Esophagus muscularis mucosa (tissue), 4 donors: Measurements from ENCODE around the gene SGSM2. TPM values are rescaled to one million over a fixed set of nuclear protein-coding genes. Genes with fewer than 3 reads are reported as not detected.

ENCODE experiments used
- DNase-seq: peaks from one replicate; pipeline ENCODE4 v3.0.0-alpha.2; 2017; ENCODE audit errors: extremely low spot score
- H3K27ac ChIP-seq, 4 donors: fragments of 200-600 bp; sonication (generic); replicated peaks in 1 of 4; 1 replicate in 3 of 4; 2 replicates in 1 of 4; pipeline ENCODE4 v1.5.1; 2016 to 2019; ENCODE audit warnings: mild to moderate bottlenecking in 1 of 4
- H3K27me3 ChIP-seq, 4 donors: fragments of 200-600 bp; sonication (generic); one replicate each; pipeline versions ENCODE4 v1.5.1 to v1.6.0; 2016 to 2019
- H3K36me3 ChIP-seq, 4 donors: fragments of 200-600 bp; sonication (generic); one replicate each; pipeline ENCODE4 v1.5.1; 2016 to 2019
- H3K4me1 ChIP-seq, 4 donors: fragments of 200-600 bp; sonication (generic); one replicate each; pipeline ENCODE4 v1.5.1; 2016 to 2019
- H3K4me3 ChIP-seq, 4 donors: fragments of 200-600 bp; sonication (generic); 1 replicate in 2 of 4; 2 replicates in 2 of 4; pipeline ENCODE4 v1.5.1; 2016 to 2019; ENCODE audit warnings: mild to moderate bottlenecking in 4 of 4, moderate library complexity in 1 of 4
- H3K9me3 ChIP-seq, 4 donors: fragments of 200-600 bp; sonication (generic); 1 replicate in 3 of 4; 2 replicates in 1 of 4; pipeline ENCODE4 v1.5.1; 2016 to 2019
- EP300 ChIP-seq: sonication (generic); formaldehyde crosslinking; IDR thresholded peaks from one replicate; pipeline ENCODE4 v1.6.1; 2017; ENCODE audit warnings: antibody characterized with exemption
- POLR2A ChIP-seq: fragments of 450-650 bp; IDR thresholded peaks from one replicate; pipeline ENCODE4 v1.6.1; 2017; ENCODE audit warnings: antibody characterized with exemption, moderate library complexity, mild to moderate bottlenecking, low read depth
- POLR2AphosphoS5 ChIP-seq, 2 donors: sonication (generic); formaldehyde crosslinking; IDR thresholded peaks; one replicate each; pipeline ENCODE4 v1.6.1; 2017; ENCODE audit warnings: antibody characterized with exemption in 2 of 2
- WGBS: methylation state at CpG from one replicate; pipeline ENCODE4 v1.1.5; 2018; 5-methylcytosine and 5-hydroxymethylcytosine counted together
- intact Hi-C: fragments of 100-400 bp; cut with DNase I; formaldehyde crosslinking; loops from one replicate; pipeline ENCODE4 v1.15.1; 2023
- total RNA-seq, 4 donors: library from RNA; depleted of rRNA; stranded (reverse); fragments of >200 nt; gene quantifications; one replicate each; pipeline versions ENCODE4 v1.1.0 to v1.2.1, GENCODE V29; 2016
- TF ChIP-seq, protein P1 (sequence below), 3 experiments: fragments of 200-600 bp in 2 of 3; fragments of 450-650 bp in 1 of 3; sonication (generic) in 2 of 3; IDR thresholded peaks; one replicate each; pipeline ENCODE4 v1.5.1; 2017 to 2019; ENCODE audit warnings: antibody characterized with exemption in 3 of 3, mild to moderate bottlenecking in 2 of 3, moderate library complexity in 1 of 3

The SGSM2 gene
- total RNA-seq, 4 donors from 2014 or later = 32.0 to 72.2 (median 37.8) TPM

DNA sequence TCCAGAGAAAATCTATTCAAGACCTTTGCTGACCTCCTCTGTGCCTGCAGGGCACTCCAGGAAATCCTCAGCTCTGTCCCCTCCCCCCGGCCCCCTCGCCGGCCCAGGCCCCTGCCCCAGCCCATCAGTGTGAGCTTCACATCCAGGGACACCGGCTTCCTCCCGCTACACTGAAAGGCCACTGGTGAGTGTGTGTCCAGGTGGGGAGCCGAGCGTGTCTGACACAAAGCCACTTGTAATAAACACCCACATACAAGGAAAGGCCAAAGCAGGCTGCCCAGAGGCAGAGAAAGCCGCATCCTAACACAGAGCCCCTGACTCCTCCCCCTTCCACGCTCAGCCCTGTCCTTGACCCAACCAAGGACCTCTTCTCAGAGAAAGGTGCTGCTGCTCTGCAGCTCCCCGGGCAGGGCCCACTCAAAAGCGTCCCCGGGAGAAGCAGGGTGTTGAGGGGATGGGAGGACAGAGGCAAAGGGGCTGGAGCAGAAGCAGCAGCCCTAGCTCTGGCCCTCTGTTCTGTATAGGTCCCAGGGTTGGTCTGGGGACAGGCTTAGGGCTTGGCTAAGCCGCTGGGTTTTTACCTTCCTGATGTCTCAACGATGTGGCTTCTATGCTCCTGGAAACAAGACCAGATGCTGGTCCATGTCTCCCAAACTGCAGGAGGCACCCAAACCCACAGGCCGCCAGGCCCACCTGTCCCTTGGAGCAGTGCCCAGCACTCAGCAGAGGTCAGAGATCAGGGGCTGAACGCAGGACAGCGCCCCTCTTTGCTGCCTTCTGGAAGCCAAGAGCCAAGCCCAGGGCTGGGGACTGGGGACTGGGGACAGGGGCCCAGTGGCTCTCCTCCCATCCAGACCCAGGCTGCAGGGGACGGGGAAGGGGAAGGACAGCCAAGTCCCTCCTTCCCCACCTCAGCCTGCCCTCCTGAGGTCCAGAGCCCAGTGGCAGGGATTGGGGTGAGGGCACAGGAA, 48.2 kb downstream of the SGSM2 start:
- TF ChIP-seq POLR2AphosphoS5 (IDR thresholded peaks at IDR 0.05) (no peak), POLR2A (no peak), EP300 (no peak)
- TF ChIP-seq, protein P1, sequence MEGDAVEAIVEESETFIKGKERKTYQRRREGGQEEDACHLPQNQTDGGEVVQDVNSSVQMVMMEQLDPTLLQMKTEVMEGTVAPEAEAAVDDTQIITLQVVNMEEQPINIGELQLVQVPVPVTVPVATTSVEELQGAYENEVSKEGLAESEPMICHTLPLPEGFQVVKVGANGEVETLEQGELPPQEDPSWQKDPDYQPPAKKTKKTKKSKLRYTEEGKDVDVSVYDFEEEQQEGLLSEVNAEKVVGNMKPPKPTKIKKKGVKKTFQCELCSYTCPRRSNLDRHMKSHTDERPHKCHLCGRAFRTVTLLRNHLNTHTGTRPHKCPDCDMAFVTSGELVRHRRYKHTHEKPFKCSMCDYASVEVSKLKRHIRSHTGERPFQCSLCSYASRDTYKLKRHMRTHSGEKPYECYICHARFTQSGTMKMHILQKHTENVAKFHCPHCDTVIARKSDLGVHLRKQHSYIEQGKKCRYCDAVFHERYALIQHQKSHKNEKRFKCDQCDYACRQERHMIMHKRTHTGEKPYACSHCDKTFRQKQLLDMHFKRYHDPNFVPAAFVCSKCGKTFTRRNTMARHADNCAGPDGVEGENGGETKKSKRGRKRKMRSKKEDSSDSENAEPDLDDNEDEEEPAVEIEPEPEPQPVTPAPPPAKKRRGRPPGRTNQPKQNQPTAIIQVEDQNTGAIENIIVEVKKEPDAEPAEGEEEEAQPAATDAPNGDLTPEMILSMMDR (IDR thresholded peaks at IDR 0.05) = no peak
- no peak for DNase-seq
- no peak overlapping the region for H3K4me3 ChIP-seq
- H3K36me3 ChIP-seq = peaks cover 6 to 59% (median 46%) of the 10 kb centered on the region in 4 donors
- H3K4me1 ChIP-seq = peaks cover 12 to 82% (median 53%) of the 10 kb centered on the region in 4 donors
- 52% methylated on average over 11 of the region's 18 CpGs for WGBS
- H3K27me3 ChIP-seq = no peaks in the 10 kb centered on the region
- peak overlapping the region in 2 of 4 donors; percentile 8 to 20 for H3K27ac ChIP-seq
- H3K9me3 ChIP-seq = no peaks in the 10 kb centered on the region
- intact Hi-C loops = no loop called here

DNA sequence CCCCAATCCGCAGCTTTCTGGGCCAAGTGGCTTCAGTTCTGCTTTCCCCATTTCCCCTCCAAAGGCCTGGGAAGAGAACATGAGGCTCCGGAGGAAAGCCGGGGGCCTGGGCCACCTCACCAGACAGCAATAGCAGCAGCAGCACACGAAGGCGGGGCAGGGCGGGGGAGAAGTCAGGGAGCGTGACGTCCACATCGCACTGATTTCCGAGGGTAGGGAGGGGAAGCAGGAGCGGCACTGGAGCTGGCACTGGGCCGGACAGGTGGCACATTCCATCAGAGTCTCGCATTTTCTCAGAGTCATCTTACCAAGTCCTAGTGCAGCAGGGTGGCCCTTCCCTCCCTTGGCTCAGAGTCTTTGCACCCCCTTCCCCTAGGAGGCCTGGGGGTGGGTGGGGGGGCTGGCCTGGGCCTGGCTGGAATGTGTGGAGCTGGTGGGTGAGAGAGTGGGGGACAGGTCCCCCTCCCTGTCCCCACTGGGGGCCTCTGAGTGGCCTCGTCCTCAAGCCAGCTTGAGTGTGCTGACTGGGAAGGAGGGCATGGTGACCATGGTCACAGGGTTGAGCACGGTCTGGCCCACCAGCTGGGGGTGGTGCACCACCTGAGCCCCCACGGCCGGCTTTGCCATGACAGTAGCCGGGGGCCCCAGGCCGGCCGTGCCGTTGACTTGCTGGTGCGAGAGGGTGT, 49.2 kb downstream of the SGSM2 start:
- DNase-seq = no peak
- WGBS = 87% methylated on average over 3 of the region's 22 CpGs
- peak overlapping the region in 1 of 4 donors; percentile 20 for H3K27ac ChIP-seq
- H3K9me3 ChIP-seq = no peaks in the 10 kb centered on the region
- H3K4me3 ChIP-seq = no peak overlapping the region
- TF ChIP-seq, protein P1 (IDR thresholded peaks at IDR 0.05) = no peak
- TF ChIP-seq EP300 = no peak
- no peak for TF ChIP-seq POLR2A
- TF ChIP-seq POLR2AphosphoS5 (IDR thresholded peaks at IDR 0.05) = no peak
- H3K4me1 ChIP-seq = peaks cover 22 to 89% (median 64%) of the 10 kb centered on the region in 4 donors
- no peaks in the 10 kb centered on the region for H3K27me3 ChIP-seq
- intact Hi-C loops = no loop called here
- peaks cover 6 to 49% (median 37%) of the 10 kb centered on the region in 4 donors for H3K36me3 ChIP-seq

DNA sequence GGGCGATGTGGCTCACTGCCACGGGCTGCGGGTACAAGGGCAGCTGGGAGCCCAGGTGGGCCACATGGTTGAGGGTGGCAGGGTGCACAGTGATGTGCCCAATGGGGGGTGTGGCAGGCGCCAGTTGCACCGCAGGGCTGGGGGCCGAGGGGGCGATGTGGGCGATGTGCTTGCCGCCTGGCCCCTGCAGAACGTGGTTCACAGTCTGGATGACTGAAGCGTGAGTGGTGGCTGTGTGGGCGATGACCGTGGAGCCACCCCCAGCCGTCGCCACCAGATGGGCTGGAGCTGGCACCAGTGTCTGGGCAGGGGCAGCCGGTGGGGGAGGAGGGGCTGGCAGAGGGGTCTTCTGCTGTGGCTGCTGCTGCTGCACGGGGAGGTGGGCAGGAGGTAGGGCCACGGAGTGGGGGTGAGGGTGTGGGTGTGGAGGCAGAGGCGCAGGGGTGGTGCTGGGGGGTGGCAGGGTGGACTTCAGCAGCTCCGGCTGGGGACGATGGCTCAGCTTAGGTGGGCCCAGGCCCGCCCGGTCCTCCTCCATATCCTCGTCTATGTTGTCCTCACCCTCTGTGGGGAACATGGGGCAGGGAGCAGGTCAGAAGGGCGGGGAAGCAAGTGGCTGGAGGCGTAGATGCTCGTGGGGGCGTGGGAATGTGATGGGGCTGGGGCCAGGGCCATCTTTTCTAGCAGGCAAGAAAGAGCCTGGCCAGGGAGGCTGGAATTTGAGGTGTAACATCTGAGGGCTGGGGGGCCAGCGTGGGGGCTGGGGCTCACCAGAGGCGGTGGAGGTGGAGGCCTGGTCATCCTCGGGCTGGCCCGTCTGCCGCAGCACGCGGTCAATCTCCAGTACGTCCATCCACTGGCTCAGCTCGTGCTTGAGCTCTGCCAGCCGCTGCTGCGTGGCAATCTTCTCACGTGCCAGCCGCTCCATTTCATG, 50.1 kb downstream of the SGSM2 start:
- TF ChIP-seq EP300 = no peak
- no peak for TF ChIP-seq POLR2A
- TF ChIP-seq, protein P1 (IDR thresholded peaks at IDR 0.05) = no peak
- no peak for TF ChIP-seq POLR2AphosphoS5 (IDR thresholded peaks at IDR 0.05)
- no peak for DNase-seq
- 88% methylated on average over 23 of the region's 41 CpGs for WGBS
- Histone ChIP-seq H3K27ac (no peak overlapping the region), H3K4me3 (no peak overlapping the region), H3K27me3 (no peaks in the 10 kb centered on the region), H3K9me3 (no peaks in the 10 kb centered on the region), H3K4me1 (peaks cover 31 to 89% (median 67%) of the 10 kb centered on the region in 4 donors), H3K36me3 (peaks cover 6 to 44% (median 33%) of the 10 kb centered on the region in 4 donors)
- intact Hi-C loops = no loop called here

DNA sequence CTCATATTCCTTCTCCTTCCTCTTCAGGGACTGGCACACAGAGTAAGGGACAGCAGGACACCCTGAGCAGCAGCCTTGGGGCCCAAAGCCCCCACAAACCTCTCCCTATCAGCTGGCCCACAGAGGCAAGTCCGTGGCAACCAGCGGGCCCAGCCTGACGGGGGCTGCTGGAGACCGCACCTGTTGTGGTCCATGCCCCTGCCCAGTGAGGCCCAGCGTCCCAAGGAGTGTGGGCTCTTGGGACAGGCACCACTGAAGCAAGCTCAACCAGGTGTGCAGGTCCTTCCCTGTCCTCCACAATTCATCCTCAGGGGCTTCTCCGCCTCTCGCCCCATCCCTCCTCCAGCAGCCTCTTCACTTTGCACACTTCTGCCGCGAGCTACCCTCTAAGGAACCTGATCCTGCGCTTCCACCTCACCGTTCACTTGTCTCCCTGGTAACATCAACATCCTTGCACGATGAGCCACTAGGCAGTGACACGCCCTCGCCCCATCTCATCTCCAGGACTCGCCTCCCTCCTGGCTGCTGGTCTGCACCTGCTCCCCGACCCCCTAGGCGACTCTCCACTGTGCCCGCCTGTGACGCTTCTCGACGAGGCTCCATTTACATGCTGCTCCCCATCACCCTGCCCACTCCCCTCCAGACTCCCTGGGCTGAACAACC, 50.9 kb downstream of the SGSM2 start:
- H3K4me3 ChIP-seq = no peak overlapping the region
- no peaks in the 10 kb centered on the region for H3K9me3 ChIP-seq
- peaks cover 6 to 44% (median 33%) of the 10 kb centered on the region in 4 donors for H3K36me3 ChIP-seq
- intact Hi-C loops = no loop called here
- peak overlapping the region in 3 of 4 donors; percentile 100 for H3K27ac ChIP-seq
- WGBS = 85% methylated on average over 17 of the region's 21 CpGs
- H3K27me3 ChIP-seq = peaks cover 0 to 3% (median 0%) of the 10 kb centered on the region in 4 donors
- DNase-seq = no peak
- TF ChIP-seq EP300 = no peak
- TF ChIP-seq, protein P1 (IDR thresholded peaks at IDR 0.05) = no peak
- no peak for TF ChIP-seq POLR2AphosphoS5 (IDR thresholded peaks at IDR 0.05)
- TF ChIP-seq POLR2A = no peak
- H3K4me1 ChIP-seq = peaks cover 31 to 83% (median 61%) of the 10 kb centered on the region in 4 donors
